Activated CD8-positive, alpha-beta memory T cell treated with anti-CD3 and anti-CD28 coated beads, Interleukin-2, amount 50 U/mL, for 1 hour (primary cell): Measurements from ENCODE around the gene LRP11.
"Not testable (repeated sequence)": the region's sequence is repeated elsewhere in the genome, so short reads cannot be mapped to it uniquely, and the experiment has no call there.

ENCODE experiments used
- DNase-seq: peaks from one replicate; pipeline ENCODE4 v3.0.0-alpha.2; 2020; ENCODE audit errors: extremely low read depth

The LRP11 gene

GRCh38 chr6:149897855-149898744, 33.9 kb upstream of the LRP11 start, which contains the start of gene RAET1E:
RAET1E (minus strand) TSS chr6:149898113; CDS start chr6:149890901, 7,212 bp downstream.
- no peak for DNase-seq

GRCh38 chr6:149897015-149897697, 33.0 kb upstream of the LRP11 start:
- no peak for DNase-seq

GRCh38 chr6:149896491-149896890, 32.3 kb upstream of the LRP11 start:
- no peak for DNase-seq

- DNase-seq, result peak; percentile 20
These were observed 31.7 kb upstream of the LRP11 start for GRCh38 chr6:149895833-149896271.

GRCh38 chr6:149895048-149895590, 31.0 kb upstream of the LRP11 start:
- no peak for DNase-seq

- not testable (repeated sequence) for DNase-seq
These were observed 27.7 kb upstream of the LRP11 start for GRCh38 chr6:149891864-149892263.

GRCh38 chr6:149891259-149891658, 27.1 kb upstream of the LRP11 start:
- DNase-seq, result no peak

- no peak for DNase-seq
These were observed 26.5 kb upstream of the LRP11 start for GRCh38 chr6:149890629-149891045.

GRCh38 chr6:149889326-149889725, 25.2 kb upstream of the LRP11 start:
- DNase-seq, result no peak

- no peak for DNase-seq
These were observed 24.5 kb upstream of the LRP11 start for GRCh38 chr6:149888659-149889058.

- DNase-seq, result no peak
These were observed 23.9 kb upstream of the LRP11 start for GRCh38 chr6:149888093-149888492.

GRCh38 chr6:149887343-149887742, 23.2 kb upstream of the LRP11 start:
- DNase-seq, result no peak

GRCh38 chr6:149885888-149886287, 21.7 kb upstream of the LRP11 start:
- DNase-seq, result no peak

GRCh38 chr6:149884617-149885016, 20.5 kb upstream of the LRP11 start:
- no peak for DNase-seq

- no peak for DNase-seq
These were observed 20.1 kb upstream of the LRP11 start for GRCh38 chr6:149884215-149884614.

- no peak for DNase-seq
These were observed 17.7 kb upstream of the LRP11 start for GRCh38 chr6:149881860-149882259.

- no peak for DNase-seq
These were observed 17.1 kb upstream of the LRP11 start for GRCh38 chr6:149881066-149881766.

GRCh38 chr6:149877659-149878058, 13.5 kb upstream of the LRP11 start:
- DNase-seq, result no peak

- DNase-seq, result no peak
These were observed 12.2 kb upstream of the LRP11 start for GRCh38 chr6:149876241-149876933.

GRCh38 chr6:149872233-149872632, 8.1 kb upstream of the LRP11 start:
- DNase-seq, result no peak

- no peak for DNase-seq
These were observed 7.0 kb upstream of the LRP11 start for GRCh38 chr6:149871182-149871581.
